ENCODE measurements around the gene CDH23. TPM values are rescaled to one million over a fixed set of nuclear protein-coding genes. Genes with fewer than 3 reads are reported as not detected.

CDH23 gene
- total and polyA plus RNA-seq, 2 donors (not counting 1 experiment from before 2014, with no cell fraction given), result 0.01 to 0.17 TPM

- no peak for DNase-seq (ENCODE audit: low read depth in 2 of 2)
- Histone ChIP-seq H4K20me1 (ENCODE audit: control insufficient read depth, extremely low read depth, insufficient read depth, low read length) (no peaks in the 10 kb centered on the region), H3K9ac (ENCODE audit: insufficient read depth, low read length) (no peak overlapping the region), H3K9me3 (ENCODE audit: control insufficient read depth, insufficient read depth, low read depth, low read length) (no peaks in the 10 kb centered on the region), H2AFZ (ENCODE audit: low read length) (no peak overlapping the region), H3K79me2 (ENCODE audit: control insufficient read depth, insufficient read depth, low read length) (no peaks in the 10 kb centered on the region), H3K36me3 (ENCODE audit: control insufficient read depth, insufficient read depth, low read length) (no peaks in the 10 kb centered on the region), H3K4me1 (ENCODE audit: control insufficient read depth, extremely low read depth, insufficient read depth, low read length) (peaks cover 2% of the 10 kb centered on the region), H3K27ac (ENCODE audit: insufficient read depth, low read length) (no peak overlapping the region), H3K4me2 (ENCODE audit: extremely low read depth, insufficient read depth, low read length) (no peak overlapping the region), H3K27me3 (ENCODE audit: control insufficient read depth, insufficient read depth, low read length) (peaks cover 3% of the 10 kb centered on the region), H3K4me3 (replicated peaks in 1 of 4; ENCODE audit: control extremely low read depth in 1 of 4, insufficient read depth in 1 of 4, low read depth in 3 of 4, low read length in 4 of 4) (no peak overlapping the region)
- TF ChIP-seq CTCF (conservative IDR thresholded peaks at IDR 0.05 in 1 of 2, IDR thresholded peaks at IDR 0.05 in 1 of 2; ENCODE audit: low read depth in 1 of 2, low read length in 2 of 2), result no peak
- no peak for TF ChIP-seq EZH2 (IDR thresholded peaks at IDR 0.05; ENCODE audit: low read length, missing control alignments)
These were observed 339.2 kb downstream of the CDH23 start for GRCh38 chr10:71735709-71736569.

GRCh38 chr10:71736570-71736952 lies 339.8 kb downstream of the CDH23 start:
- no peak overlapping the region for H3K27ac ChIP-seq (ENCODE audit: insufficient read depth, low read length)
- no peaks in the 10 kb centered on the region for H3K9me3 ChIP-seq (ENCODE audit: control insufficient read depth, insufficient read depth, low read depth, low read length)

More at GRCh38 chr10:71736570-71736952, 339.8 kb downstream of the CDH23 start:
- TF ChIP-seq EZH2 (IDR thresholded peaks at IDR 0.05; ENCODE audit: low read length, missing control alignments), result no peak
- TF ChIP-seq CTCF (conservative IDR thresholded peaks at IDR 0.05 in 1 of 2, IDR thresholded peaks at IDR 0.05 in 1 of 2; ENCODE audit: low read depth in 1 of 2, low read length in 2 of 2), result no peak
- Histone ChIP-seq H3K36me3 (ENCODE audit: control insufficient read depth, insufficient read depth, low read length) (no peaks in the 10 kb centered on the region), H3K4me3 (replicated peaks in 1 of 4; ENCODE audit: control extremely low read depth in 1 of 4, insufficient read depth in 1 of 4, low read depth in 3 of 4, low read length in 4 of 4) (no peak overlapping the region), H3K79me2 (ENCODE audit: control insufficient read depth, insufficient read depth, low read length) (no peaks in the 10 kb centered on the region), H3K4me2 (ENCODE audit: extremely low read depth, insufficient read depth, low read length) (no peak overlapping the region), H3K9ac (ENCODE audit: insufficient read depth, low read length) (no peak overlapping the region), H2AFZ (ENCODE audit: low read length) (no peak overlapping the region), H4K20me1 (ENCODE audit: control insufficient read depth, extremely low read depth, insufficient read depth, low read length) (no peaks in the 10 kb centered on the region), H3K4me1 (ENCODE audit: control insufficient read depth, extremely low read depth, insufficient read depth, low read length) (peaks cover 2% of the 10 kb centered on the region), H3K27me3 (ENCODE audit: control insufficient read depth, insufficient read depth, low read length) (peaks cover 3% of the 10 kb centered on the region)
- no peak for DNase-seq (ENCODE audit: low read depth in 2 of 2)

All from fibroblast of lung (primary cell).